GM19193 (cell line): ENCODE data around the gene TBC1D1.

Experiments used
- POLR2A ChIP-seq: IDR thresholded peaks from 4 replicates; pipeline ENCODE4 v1.6.1; 2011; ENCODE audit not compliant: insufficient read depth, insufficient read length; ENCODE audit errors: extremely low read depth

The TBC1D1 gene

GRCh38 chr4:38013461-38014366, 122.8 kb downstream of the TBC1D1 start:
- TF ChIP-seq POLR2A = no peak

GRCh38 chr4:38014421-38014852, 123.6 kb downstream of the TBC1D1 start:
- TF ChIP-seq POLR2A = no peak

- TF ChIP-seq POLR2A = no peak
These were observed 125.1 kb downstream of the TBC1D1 start for GRCh38 chr4:38015886-38016515.

- TF ChIP-seq POLR2A = no peak
These were observed 125.8 kb downstream of the TBC1D1 start for GRCh38 chr4:38016698-38017097.

GRCh38 chr4:38017609-38018008, 126.7 kb downstream of the TBC1D1 start:
- TF ChIP-seq POLR2A = no peak

- no peak for TF ChIP-seq POLR2A
These were observed 129.5 kb downstream of the TBC1D1 start for GRCh38 chr4:38020386-38020785.

- no peak for TF ChIP-seq POLR2A
These were observed 130.9 kb downstream of the TBC1D1 start for GRCh38 chr4:38021751-38022150.

GRCh38 chr4:38023347-38024205, 132.7 kb downstream of the TBC1D1 start:
- TF ChIP-seq POLR2A = no peak

GRCh38 chr4:38024206-38024509, 133.3 kb downstream of the TBC1D1 start:
- TF ChIP-seq POLR2A = no peak

GRCh38 chr4:38025665-38026064, 134.8 kb downstream of the TBC1D1 start:
- TF ChIP-seq POLR2A = no peak

GRCh38 chr4:38026158-38026740, 135.4 kb downstream of the TBC1D1 start:
- TF ChIP-seq POLR2A = no peak

GRCh38 chr4:38030023-38030422, 139.1 kb downstream of the TBC1D1 start:
- TF ChIP-seq POLR2A = no peak

- TF ChIP-seq POLR2A = no peak
These were observed 144.3 kb downstream of the TBC1D1 start for GRCh38 chr4:38034986-38035882.

- TF ChIP-seq POLR2A = no peak
These were observed 145.7 kb downstream of the TBC1D1 start for GRCh38 chr4:38036548-38036947.
